ENCODE data around the gene SHC3. TPM values are rescaled to one million over a fixed set of nuclear protein-coding genes. Genes with fewer than 3 reads are reported as not detected.

Gene SHC3
- total and polyA plus RNA-seq, 12 donors, result 5.6 to 56.7 (median 20.9) TPM

- no peaks in the 10 kb centered on the region for H3K27me3 ChIP-seq
- TF ChIP-seq CTCF (IDR thresholded peaks at IDR 0.05) (no peak), POLR2A (IDR thresholded peaks at IDR 0.05) (no peak)
- no peak for DNase-seq
- intact Hi-C loops (cut with DNase I), result no loop called here
- no peaks in the 10 kb centered on the region for H3K4me1 ChIP-seq (replicated peaks in 1 of 2)
- no peak overlapping the region for H3K4me3 ChIP-seq
- H3K27ac ChIP-seq, result no peak overlapping the region
- 63 to 76% (median 70%) methylated on average over 2 of the region's 2 CpGs for WGBS, 4 donors
- H3K9me3 ChIP-seq (replicated peaks in 1 of 3), result peaks cover 0 to 6% (median 0%) of the 10 kb centered on the region in 3 donors
- H3K36me3 ChIP-seq (replicated peaks in 1 of 2), result no peaks in the 10 kb centered on the region
Measured at GRCh38 chr9:88985616-88986015, 193.0 kb downstream of the SHC3 start.

GRCh38 chr9:88984543-88984883, 194.1 kb downstream of the SHC3 start:
- TF ChIP-seq CTCF (IDR thresholded peaks at IDR 0.05) (no peak), POLR2A (IDR thresholded peaks at IDR 0.05) (no peak)
- WGBS, 4 donors, result 88 to 95% (median 93%) methylated on average over 4 of the region's 4 CpGs
- no peak overlapping the region for H3K27ac ChIP-seq
- no peak for DNase-seq
- H3K4me1 ChIP-seq (replicated peaks in 1 of 2), result no peaks in the 10 kb centered on the region
- H3K9me3 ChIP-seq (replicated peaks in 1 of 3), result peaks cover 0 to 6% (median 0%) of the 10 kb centered on the region in 3 donors
- H3K36me3 ChIP-seq (replicated peaks in 1 of 2), result no peaks in the 10 kb centered on the region
- intact Hi-C loops (cut with DNase I), result no loop called here
- no peak overlapping the region for H3K4me3 ChIP-seq
- no peaks in the 10 kb centered on the region for H3K27me3 ChIP-seq

GRCh38 chr9:88983865-88984542, 194.6 kb downstream of the SHC3 start:
- Histone ChIP-seq H3K27me3 (no peaks in the 10 kb centered on the region), H3K36me3 (replicated peaks in 1 of 2) (no peaks in the 10 kb centered on the region), H3K27ac (no peak overlapping the region), H3K4me3 (no peak overlapping the region), H3K9me3 (replicated peaks in 1 of 3) (peaks cover 0 to 6% (median 0%) of the 10 kb centered on the region in 3 donors), H3K4me1 (replicated peaks in 1 of 2) (no peaks in the 10 kb centered on the region)
- intact Hi-C loops (cut with DNase I), result no loop called here
- DNase-seq, result no peak
- TF ChIP-seq POLR2A (IDR thresholded peaks at IDR 0.05), result no peak
- TF ChIP-seq CTCF (IDR thresholded peaks at IDR 0.05), result no peak
- 62 to 71% (median 66%) methylated on average over 2 of the region's 2 CpGs for WGBS, 4 donors

- DNase-seq, result no peak
- intact Hi-C loops (cut with DNase I), result no loop called here
- Histone ChIP-seq H3K27ac (no peak overlapping the region), H3K4me3 (no peak overlapping the region), H3K36me3 (replicated peaks in 1 of 2) (no peaks in the 10 kb centered on the region), H3K9me3 (replicated peaks in 1 of 3) (peaks cover 0 to 6% (median 0%) of the 10 kb centered on the region in 3 donors), H3K27me3 (no peaks in the 10 kb centered on the region), H3K4me1 (replicated peaks in 1 of 2) (no peaks in the 10 kb centered on the region)
- 66 to 76% (median 70%) methylated on average over 1 of the region's 1 CpG for WGBS, 4 donors
- no peak for TF ChIP-seq CTCF (IDR thresholded peaks at IDR 0.05)
- no peak for TF ChIP-seq POLR2A (IDR thresholded peaks at IDR 0.05)
Measured at GRCh38 chr9:88980740-88981203, 197.8 kb downstream of the SHC3 start.
